H9 (cell line): Measurements from ENCODE around the gene C12orf56. TPM values are rescaled to one million over a fixed set of nuclear protein-coding genes. Genes with fewer than 3 reads are reported as not detected.

Source experiments
- DNase-seq: peaks from one replicate; pipeline ENCODE4 v3.0.0-alpha.2; 2017
- H2AFZ ChIP-seq: one replicate; pipeline ENCODE4 v1.6.1; 2013; ENCODE audit warnings: mild to moderate bottlenecking, low read length, control low read depth, moderate library complexity
- H2AK5ac ChIP-seq: 2 replicates; pipeline ENCODE4 v1.6.1; 2013; ENCODE audit warnings: low read length, control low read depth, mixed read lengths; ENCODE audit not compliant: insufficient read length
- H2BK120ac ChIP-seq: one replicate; pipeline ENCODE4 v1.6.1; 2013; ENCODE audit warnings: low read depth, mild to moderate bottlenecking, low read length, control low read depth, inconsistent platforms; ENCODE audit not compliant: poor library complexity, severe bottlenecking
- H2BK12ac ChIP-seq: 2 replicates; pipeline ENCODE4 v1.6.1; 2013; ENCODE audit warnings: low read length, control low read depth, mixed read lengths, low read depth; ENCODE audit not compliant: insufficient read length
- H2BK15ac ChIP-seq: 2 replicates; pipeline ENCODE4 v1.6.1; 2013; ENCODE audit warnings: low read depth, low read length, control low read depth
- H2BK20ac ChIP-seq: one replicate; pipeline ENCODE4 v1.6.1; 2013; ENCODE audit warnings: low read depth, mild to moderate bottlenecking, low read length, control low read depth, inconsistent platforms; ENCODE audit not compliant: poor library complexity, severe bottlenecking
- H2BK5ac ChIP-seq: 2 replicates; pipeline ENCODE4 v1.6.1; 2013; ENCODE audit warnings: low read length, control low read depth, mixed read lengths; ENCODE audit not compliant: insufficient read length
- H3K14ac ChIP-seq: 2 replicates; pipeline ENCODE4 v1.6.1; 2013; ENCODE audit warnings: low read length, control low read depth; ENCODE audit not compliant: insufficient read depth
- H3K18ac ChIP-seq: 2 replicates; pipeline ENCODE4 v1.6.1; 2013; ENCODE audit warnings: low read depth, mild to moderate bottlenecking, mixed read lengths, low read length, control low read depth; ENCODE audit not compliant: insufficient read length
- H3K23ac ChIP-seq: 2 replicates; pipeline ENCODE4 v1.6.1; 2013; ENCODE audit warnings: low read length, control low read depth, mixed read lengths, low read depth; ENCODE audit not compliant: insufficient read length
- H3K23me2 ChIP-seq: 2 replicates; pipeline ENCODE4 v1.6.1; 2013; ENCODE audit warnings: low read depth, mild to moderate bottlenecking, mixed read lengths, low read length, control low read depth; ENCODE audit not compliant: insufficient read length, poor library complexity, severe bottlenecking
- H3K27ac ChIP-seq: 2 replicates; pipeline ENCODE4 v1.5.1; 2013; ENCODE audit warnings: low read length, control low read depth, mixed read lengths, low read depth; ENCODE audit not compliant: insufficient read length
- H3K27me3 ChIP-seq: 2 replicates; pipeline ENCODE4 v1.6.1; 2013; ENCODE audit warnings: low read length, control low read depth, inconsistent platforms; ENCODE audit not compliant: insufficient read depth
- H3K4ac ChIP-seq: 2 replicates; pipeline ENCODE4 v1.6.1; 2013; ENCODE audit warnings: low read depth, mild to moderate bottlenecking, control low read depth, inconsistent platforms, low read length, moderate library complexity
- H3K4me1 ChIP-seq: 2 replicates; pipeline ENCODE4 v1.6.1; 2013; ENCODE audit warnings: low read length, control low read depth, inconsistent platforms; ENCODE audit not compliant: insufficient read depth
- H3K4me2 ChIP-seq: 2 replicates; pipeline ENCODE4 v1.6.1; 2013; ENCODE audit warnings: low read length, control low read depth, mixed read lengths; ENCODE audit not compliant: insufficient read length, insufficient read depth
- H3K56ac ChIP-seq: 2 replicates; pipeline ENCODE4 v1.6.1; 2013; ENCODE audit warnings: low read depth, mild to moderate bottlenecking, mixed read lengths, low read length, control low read depth; ENCODE audit not compliant: insufficient read length
- H3K79me1 ChIP-seq: 2 replicates; pipeline ENCODE4 v1.6.1; 2013; ENCODE audit warnings: low read depth, mild to moderate bottlenecking, moderate library complexity, low read length, control low read depth, inconsistent platforms; ENCODE audit not compliant: insufficient read depth, poor library complexity, severe bottlenecking
- H3K79me2 ChIP-seq: 2 replicates; pipeline ENCODE4 v1.6.1; 2013; ENCODE audit warnings: low read length, control low read depth, inconsistent platforms; ENCODE audit not compliant: insufficient read depth
- H3K9ac ChIP-seq: 2 replicates; pipeline ENCODE4 v1.6.1; 2013; ENCODE audit warnings: low read length, control low read depth, mixed read lengths; ENCODE audit not compliant: insufficient read length; ENCODE audit errors: extremely low read depth
- H3K9me3 ChIP-seq: one replicate; pipeline ENCODE4 v1.6.1; 2013; ENCODE audit warnings: low read depth, low read length, inconsistent platforms; ENCODE audit not compliant: control insufficient read depth
- H3T11ph ChIP-seq: one replicate; pipeline ENCODE4 v1.6.1; 2013; ENCODE audit warnings: mild to moderate bottlenecking, low read length, control low read depth, inconsistent platforms
- H4K20me1 ChIP-seq: one replicate; pipeline ENCODE4 v1.6.1; 2013; ENCODE audit not compliant: control insufficient read depth, insufficient read length, insufficient read depth
- H4K5ac ChIP-seq: 2 replicates; pipeline ENCODE4 v1.6.1; 2013; ENCODE audit warnings: low read depth, mild to moderate bottlenecking, mixed read lengths, low read length, control low read depth; ENCODE audit not compliant: insufficient read length
- H4K8ac ChIP-seq: replicated peaks from 2 replicates; pipeline ENCODE4 v1.6.1; 2013; ENCODE audit warnings: low read length, control low read depth, mixed read lengths, low read depth; ENCODE audit not compliant: insufficient read length
- H4K91ac ChIP-seq: 2 replicates; pipeline ENCODE4 v1.6.1; 2013; ENCODE audit warnings: low read depth, mild to moderate bottlenecking, moderate library complexity, mixed read lengths, low read length, control low read depth; ENCODE audit not compliant: insufficient read length
- H3K27ac Mint-ChIP-seq, 3 experiments: 2 replicates in 2 of 3; 3 replicates in 1 of 3; pipeline ENCODE4 v1.8.0; 2020 to 2021; ENCODE audit warnings: mixed read lengths in 3 of 3, mild to moderate bottlenecking in 1 of 3, moderate library complexity in 1 of 3
- H3K27me3 Mint-ChIP-seq: 2 replicates; pipeline ENCODE4 v1.8.0; 2021; ENCODE audit warnings: low read depth, mild to moderate bottlenecking, moderate library complexity, mixed read lengths
- H3K36me3 Mint-ChIP-seq, 3 experiments: 2 replicates in 2 of 3; 3 replicates in 1 of 3; pipeline ENCODE4 v1.8.0; 2020 to 2021; ENCODE audit warnings: low read depth in 3 of 3, mixed read lengths in 3 of 3; ENCODE audit not compliant: insufficient read depth in 1 of 3
- H3K4me1 Mint-ChIP-seq, 2 experiments: 2 replicates each; pipeline ENCODE4 v1.8.0; 2020; ENCODE audit warnings: mixed read lengths in 2 of 2
- H3K4me3 Mint-ChIP-seq, 2 experiments: 2 replicates in 1 of 2; 3 replicates in 1 of 2; pipeline ENCODE4 v1.8.0; 2020 to 2021; ENCODE audit warnings: mild to moderate bottlenecking in 2 of 2, mixed read lengths in 2 of 2, moderate library complexity in 1 of 2
- H3K9me3 Mint-ChIP-seq, 2 experiments: 2 replicates in 1 of 2; 3 replicates in 1 of 2; pipeline ENCODE4 v1.8.0; 2020; ENCODE audit warnings: mild to moderate bottlenecking in 2 of 2, mixed read lengths in 2 of 2, moderate library complexity in 1 of 2
- CTCF ChIP-seq: fragments of 200-600 bp; sonication (generic); conservative IDR thresholded peaks from 3 replicates; pipeline ENCODE4 v1.8.0; 2021; ENCODE audit warnings: antibody characterized with exemption, mild to moderate bottlenecking
- WGBS: extraction: QIAGEN DNeasy Blood & Tissue Kit; methylation state at CpG from one replicate; pipeline ENCODE4 v1.1.7; 2013; ENCODE audit warnings: missing lambda C conversion rate, low lambda C conversion rate, mixed read lengths; ENCODE audit not compliant: insufficient read length; ENCODE audit errors: extremely low coverage; 5-methylcytosine and 5-hydroxymethylcytosine counted together
- total RNA-seq: library from RNA; stranded (reverse); gene quantifications from 2 replicates; pipeline ENCODE4 v1.2.1, GENCODE V29; 2021

C12orf56 gene
- total RNA-seq, 1 experiment from 2014 or later: 2.2 TPM

GRCh38 chr12:64240781-64241180 is 149.8 kb downstream of the C12orf56 start:
- Mint-ChIP-seq H3K4me3 (no peak overlapping the region), H3K4me1 (0 out of 4 replicates have a peak, but pooled peaks cover 0 to 2% of the 10 kb centered on the region in 2 experiments), H3K27me3 (no peaks in the 10 kb centered on the region), H3K36me3 (no peaks in the 10 kb centered on the region), H3K9me3 (no peaks in the 10 kb centered on the region), H3K27ac (no peak overlapping the region; a peak in 1 of 7 replicates)
- no peak overlapping the region for H3K4ac ChIP-seq
- no peak overlapping the region for H4K5ac ChIP-seq
- no peak overlapping the region for H2AK5ac ChIP-seq
- H3K4me1 ChIP-seq: peaks cover 5% of the 10 kb centered on the region; the same call in 1 of the 2 replicates
- no peaks in the 10 kb centered on the region for H3K79me2 ChIP-seq
- H3K23me2 ChIP-seq: no peaks in the 10 kb centered on the region
- H3K9me3 ChIP-seq: no peaks in the 10 kb centered on the region
- no peak overlapping the region for H4K8ac ChIP-seq
- no peak overlapping the region for H3K14ac ChIP-seq
- H2BK15ac ChIP-seq: no peak overlapping the region
- no peak overlapping the region for H3K56ac ChIP-seq
- H3K27me3 ChIP-seq: no peaks in the 10 kb centered on the region; the same call in 1 of the 2 replicates
- H2AFZ ChIP-seq: no peak overlapping the region
- no peak overlapping the region for H4K91ac ChIP-seq
- DNase-seq: no peak
- no peak overlapping the region for H2BK20ac ChIP-seq
- H3K27ac ChIP-seq: no peak overlapping the region
- H2BK5ac ChIP-seq: no peak overlapping the region
- H3T11ph ChIP-seq: no peak overlapping the region
- H3K79me1 ChIP-seq: no peaks in the 10 kb centered on the region
- no peak overlapping the region for H3K18ac ChIP-seq
- H2BK120ac ChIP-seq: no peak overlapping the region
- H3K23ac ChIP-seq: no peak overlapping the region
- no peak overlapping the region for H3K9ac ChIP-seq
- H4K20me1 ChIP-seq: no peaks in the 10 kb centered on the region
- no peak overlapping the region for H3K4me2 ChIP-seq
- no peak overlapping the region for H2BK12ac ChIP-seq
- TF ChIP-seq CTCF: no peak
- no CpG with 5 or more reads among the region's 3 CpGs for WGBS
